CD4-positive, alpha-beta T cell treated with Interleukin-1 beta for 1 hour (primary cell): ENCODE data around the gene TRIOBP.
"Not testable (repeated sequence)": the region's sequence is repeated elsewhere in the genome, so short reads cannot be mapped to it uniquely, and the experiment has no call there.

Experiments used
- DNase-seq, 2 donors: peaks; one replicate each; pipeline ENCODE4 v3.0.0-alpha.2; 2020 to 2022

The TRIOBP gene

DNA sequence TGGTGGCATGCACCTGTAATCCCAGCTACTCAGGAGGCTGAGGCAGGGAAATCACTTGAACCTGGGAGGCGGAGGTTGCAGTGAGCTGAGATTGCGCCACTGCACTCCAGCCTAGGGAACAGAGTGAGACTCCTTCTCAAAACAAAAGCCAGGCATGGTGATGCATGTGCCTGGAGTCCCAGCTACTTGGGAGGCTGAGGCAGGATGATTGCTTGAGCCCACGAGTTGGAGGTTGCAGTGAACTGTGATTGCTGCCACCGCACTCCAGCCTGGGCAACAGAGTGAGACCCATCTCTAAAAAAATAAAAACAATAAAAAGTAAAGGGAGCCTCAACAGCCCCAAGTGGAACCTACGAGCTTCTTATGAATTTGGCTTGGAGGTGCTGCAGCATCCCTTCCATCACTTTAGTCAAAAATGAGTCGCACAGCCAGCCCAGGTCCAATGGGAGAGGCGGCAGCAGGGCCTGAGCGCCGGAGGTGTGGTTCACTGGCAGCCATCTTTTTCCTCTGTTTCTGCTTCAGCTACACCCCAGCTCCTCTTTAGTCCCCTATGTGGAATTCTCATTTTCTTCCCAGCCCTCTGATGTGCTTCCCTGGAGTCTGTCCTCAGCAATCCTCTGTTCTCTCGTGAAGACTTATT is 81.6 kb downstream of the TRIOBP start:
- no peak for DNase-seq

DNA sequence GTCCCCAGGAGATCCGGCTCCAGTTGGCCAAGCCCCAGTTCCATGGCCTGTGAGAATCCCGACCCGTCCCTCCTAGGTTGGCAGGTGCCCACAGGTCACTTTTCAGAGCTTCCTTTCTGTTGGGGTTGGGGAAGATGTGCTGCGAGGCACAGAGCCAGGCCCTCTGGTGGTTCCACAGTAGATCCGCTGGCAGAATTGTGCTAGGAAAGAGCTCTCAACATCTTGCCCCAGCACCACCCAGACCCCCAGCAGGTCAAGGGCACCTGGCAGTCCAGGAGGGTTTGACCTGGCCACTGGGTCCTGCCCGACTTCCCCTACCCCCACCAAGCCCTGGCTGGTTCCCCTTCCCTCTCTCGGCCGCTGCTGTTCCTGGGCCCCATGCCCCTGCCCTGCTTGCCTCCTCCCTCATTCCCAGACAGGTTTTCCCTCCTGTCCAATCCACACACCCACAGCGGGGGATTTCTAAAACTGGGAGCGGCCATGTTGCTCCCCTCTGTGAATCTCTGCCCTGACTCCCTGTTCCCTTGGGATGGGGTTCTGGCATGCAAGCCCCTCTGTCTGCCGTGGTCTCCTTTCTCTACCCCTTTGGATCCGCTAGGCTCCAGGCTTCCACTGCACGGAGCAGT is 84.7 kb downstream of the TRIOBP start:
- no peak for DNase-seq

DNA sequence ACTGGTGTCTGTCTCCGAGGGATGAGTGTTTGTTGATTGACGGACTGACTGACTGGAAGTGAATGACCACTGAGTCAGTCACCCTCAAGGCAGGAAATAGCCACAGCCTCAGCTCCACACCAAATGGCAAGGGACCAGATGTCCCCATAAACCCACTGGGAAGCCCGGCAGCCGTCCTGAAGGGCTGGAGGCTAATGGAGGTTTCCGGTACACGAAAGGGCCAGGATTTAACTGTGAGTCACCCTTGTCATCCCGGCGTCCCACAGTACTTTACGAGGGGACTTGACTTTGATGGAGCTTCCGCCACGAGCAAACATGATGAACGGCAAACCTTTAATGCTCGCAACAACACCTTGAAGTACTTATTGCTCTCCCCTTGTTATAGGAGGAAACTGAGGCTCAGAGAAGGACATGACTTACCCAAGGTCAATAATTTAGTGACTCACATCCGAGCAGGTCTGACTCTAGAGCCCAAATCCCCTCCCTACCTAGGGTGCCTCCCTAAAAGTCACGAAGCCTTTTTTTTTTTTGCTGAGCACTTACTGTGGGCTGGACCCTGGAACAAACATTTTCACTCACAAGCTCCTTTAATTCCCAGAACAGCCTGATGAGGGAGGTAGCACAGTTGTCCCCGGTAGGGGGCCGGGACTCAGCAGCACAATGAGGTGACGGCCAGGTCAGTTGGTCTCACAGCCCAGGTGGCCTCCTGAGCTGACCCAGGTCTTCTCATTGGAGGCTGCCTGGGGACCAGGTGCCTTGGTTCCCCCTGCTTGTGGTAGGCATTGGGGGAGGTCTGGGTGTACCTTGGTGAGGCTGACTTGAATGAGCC is 85.7 kb downstream of the TRIOBP start:
- DNase-seq = no peak

DNA sequence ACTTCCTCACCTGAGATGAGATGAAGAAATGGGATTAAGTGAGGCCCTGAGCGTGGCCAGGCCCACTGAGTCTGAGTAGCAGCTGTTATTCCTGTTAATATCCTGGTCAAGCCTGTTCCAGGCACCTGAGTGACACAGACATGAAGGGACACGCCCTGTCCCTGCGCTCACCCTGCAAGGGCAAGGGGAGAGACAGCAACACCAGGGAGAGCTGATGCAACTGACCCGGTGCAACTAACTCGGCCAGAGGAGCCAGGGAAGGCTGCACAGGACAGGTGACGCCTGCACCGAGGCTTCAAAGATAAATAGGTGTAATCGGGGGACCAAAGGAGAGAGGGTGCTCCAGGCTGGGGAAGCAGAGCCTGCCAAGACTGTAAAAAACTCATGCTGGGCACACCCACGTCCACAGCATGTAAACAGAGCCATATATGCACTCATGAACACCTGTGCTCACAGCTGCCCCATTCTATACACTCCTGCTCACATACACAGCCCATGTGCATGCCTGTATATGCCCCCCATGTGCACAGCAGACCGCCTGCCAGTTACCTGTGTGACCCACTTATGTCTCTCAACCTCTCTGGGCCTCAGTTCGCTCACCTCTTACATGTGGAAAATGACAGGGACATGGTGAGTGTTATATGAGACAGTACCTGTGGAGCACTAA is 88.1 kb downstream of the TRIOBP start:
- DNase-seq = no peak

DNA sequence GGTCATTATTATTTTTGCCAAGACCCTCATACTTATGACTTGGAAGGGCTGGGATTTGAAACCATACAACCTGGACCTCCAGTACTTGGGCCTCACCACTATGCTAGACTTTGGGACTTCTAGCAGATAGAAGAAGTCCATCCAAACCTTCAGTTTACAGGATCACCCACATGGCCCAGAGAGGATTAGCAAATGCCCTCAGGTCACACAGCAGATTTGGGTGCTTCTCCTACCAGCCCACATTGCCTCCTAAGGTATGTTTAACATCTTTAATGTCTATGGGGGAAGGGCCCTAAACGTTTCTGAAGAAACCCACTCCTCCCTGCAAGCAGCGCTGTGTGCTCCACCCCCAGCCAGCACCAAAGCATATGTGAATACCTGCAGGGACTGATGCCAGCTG is 93.4 kb downstream of the TRIOBP start:
- no peak for DNase-seq

DNA sequence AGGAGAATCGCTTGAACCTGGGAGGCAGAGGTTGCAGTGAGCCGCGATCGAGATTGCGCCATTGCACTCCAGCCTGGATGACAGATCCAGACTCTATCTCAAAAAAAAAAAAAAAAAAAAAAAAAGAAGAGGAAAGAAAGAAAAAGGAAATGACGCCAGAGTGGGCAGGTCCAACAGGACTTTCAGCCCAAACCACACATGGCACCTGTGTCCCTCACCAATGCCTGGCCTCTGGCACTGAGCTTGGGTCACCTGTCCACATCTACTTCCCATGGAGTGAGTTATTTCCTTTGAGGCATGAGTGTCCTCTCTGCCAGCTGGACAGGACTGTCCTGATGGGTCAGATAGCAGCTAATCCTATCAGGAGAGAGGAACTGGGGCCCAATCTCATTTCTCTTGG is 95.6 kb downstream of the TRIOBP start:
- DNase-seq = no peak

DNA sequence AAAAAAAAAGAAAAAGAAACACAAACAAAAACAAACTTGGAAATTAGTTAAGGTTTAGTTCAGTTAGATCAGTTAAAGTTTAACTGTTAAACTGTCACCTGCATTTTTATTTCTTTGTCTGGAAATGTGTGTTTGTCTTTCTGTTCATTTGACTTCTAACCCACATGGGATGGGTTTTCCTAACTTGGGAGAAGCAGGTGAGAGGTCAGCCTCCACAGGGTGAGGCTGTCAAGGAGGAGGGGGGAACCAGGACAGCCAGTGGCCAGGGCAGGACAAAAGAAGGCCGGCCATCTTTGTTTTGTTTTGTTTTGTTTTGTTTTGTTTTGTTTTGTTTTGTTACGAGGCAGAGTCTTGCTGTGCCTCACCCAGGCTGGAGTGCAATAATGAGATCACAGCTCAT is 97.5 kb downstream of the TRIOBP start:
- no peak for DNase-seq

DNA sequence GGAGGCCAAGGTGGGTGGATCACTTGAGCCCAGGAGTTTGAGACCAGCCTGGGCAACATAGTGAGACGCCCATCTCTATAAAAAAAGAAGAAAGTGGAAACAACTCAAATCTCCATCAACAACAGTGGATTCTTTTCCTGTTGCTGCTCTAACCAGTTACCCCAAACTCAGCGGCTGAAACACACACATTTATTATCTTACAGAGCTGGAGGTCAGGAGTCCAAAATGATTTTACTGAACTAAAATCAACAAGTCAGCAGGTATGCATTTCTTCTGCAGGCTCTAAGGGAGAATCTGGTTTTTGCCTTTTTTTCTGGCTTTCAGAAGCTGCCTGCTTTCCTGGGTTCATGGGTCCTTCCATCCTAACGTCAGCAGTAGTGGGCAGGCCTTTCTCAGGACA is 99.2 kb downstream of the TRIOBP start:
- DNase-seq = no peak

DNA sequence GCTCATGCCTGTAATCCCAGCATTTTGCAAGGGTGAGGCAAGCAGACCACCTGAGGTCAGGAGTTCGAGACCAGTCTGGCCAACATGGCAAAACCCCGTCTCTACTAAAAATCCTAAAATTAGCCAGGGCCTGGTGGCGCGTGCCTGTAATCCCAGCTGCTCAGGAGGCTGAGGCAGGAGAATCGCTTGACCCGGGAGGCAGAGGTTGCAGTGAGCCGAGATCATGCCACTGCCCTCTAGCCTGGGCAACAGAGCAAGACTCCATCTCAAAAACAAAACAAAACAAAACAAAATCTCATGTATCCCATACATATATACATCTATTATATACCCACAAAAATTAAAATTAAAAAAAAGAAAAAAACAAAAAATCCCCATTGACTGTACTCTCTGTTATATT is 100.4 kb downstream of the TRIOBP start:
- not testable (repeated sequence) for DNase-seq

DNA sequence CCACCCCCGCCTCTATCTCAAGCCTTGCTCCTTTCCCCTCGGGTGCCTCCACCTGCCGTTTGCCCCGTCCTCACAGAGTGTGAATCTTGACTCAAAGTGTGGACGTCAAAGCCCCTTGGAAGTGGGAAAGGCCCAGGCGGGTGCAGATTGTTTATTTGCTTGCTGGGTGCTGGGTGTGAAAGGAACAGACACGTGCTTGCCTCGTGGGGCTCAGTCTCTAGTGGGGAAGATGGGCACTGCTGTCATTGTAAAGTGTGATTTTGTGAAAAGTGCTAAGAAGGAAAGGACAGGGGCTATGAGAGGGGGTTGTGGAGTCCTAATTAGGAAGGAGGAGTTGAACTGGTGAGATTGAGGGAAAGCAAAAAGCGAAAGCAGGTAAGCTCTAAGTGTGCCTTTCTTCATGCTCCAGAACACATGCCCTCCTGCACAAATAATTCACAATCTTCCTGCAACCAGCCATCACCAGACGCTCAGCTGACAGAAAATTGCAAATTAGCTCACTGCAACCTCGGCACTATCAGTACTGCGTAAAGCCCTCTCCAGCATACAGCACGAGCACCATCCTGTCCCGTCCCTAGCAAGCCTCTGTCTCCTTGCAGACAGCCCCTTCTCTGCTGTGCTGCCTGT is 101.1 kb downstream of the TRIOBP start:
- no peak for DNase-seq

DNA sequence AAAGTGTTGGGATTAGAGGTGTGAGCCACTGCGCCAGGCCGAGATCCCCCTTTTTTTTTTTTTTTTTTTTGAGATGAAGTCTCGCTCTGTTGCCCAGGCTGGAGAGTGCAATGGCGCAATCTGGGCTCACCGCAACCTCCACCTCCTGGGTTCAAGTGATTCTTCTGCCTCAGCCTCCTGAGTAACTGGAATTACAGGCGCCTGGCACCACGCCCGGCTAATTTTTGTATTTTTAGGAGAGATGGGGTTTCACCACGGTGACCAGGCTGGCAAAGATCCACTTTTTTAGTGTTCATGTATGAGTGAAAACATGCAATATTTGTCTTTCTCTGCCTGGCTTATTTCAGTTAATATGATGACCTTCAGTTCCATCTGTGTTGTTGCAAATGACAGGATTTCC is 103.1 kb downstream of the TRIOBP start:
- not testable (repeated sequence) for DNase-seq

DNA sequence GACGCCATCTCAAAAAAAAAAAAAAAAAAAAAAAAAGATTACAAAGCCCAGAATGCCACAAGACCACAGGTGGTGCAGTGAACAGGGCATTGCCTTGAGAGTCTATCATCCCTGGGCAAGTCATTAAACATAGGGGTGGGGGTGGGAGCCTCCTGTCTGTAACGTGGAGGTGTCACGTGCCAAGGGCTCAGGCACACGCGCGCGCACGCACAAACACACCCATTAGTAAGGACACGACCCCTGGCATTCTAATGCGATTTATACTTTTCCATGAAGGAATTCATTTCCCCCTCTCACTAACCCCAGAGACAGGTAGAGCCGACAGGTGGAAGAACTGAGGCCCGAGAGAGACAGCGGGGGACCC is 105.1 kb downstream of the TRIOBP start:
- DNase-seq = no peak

DNA sequence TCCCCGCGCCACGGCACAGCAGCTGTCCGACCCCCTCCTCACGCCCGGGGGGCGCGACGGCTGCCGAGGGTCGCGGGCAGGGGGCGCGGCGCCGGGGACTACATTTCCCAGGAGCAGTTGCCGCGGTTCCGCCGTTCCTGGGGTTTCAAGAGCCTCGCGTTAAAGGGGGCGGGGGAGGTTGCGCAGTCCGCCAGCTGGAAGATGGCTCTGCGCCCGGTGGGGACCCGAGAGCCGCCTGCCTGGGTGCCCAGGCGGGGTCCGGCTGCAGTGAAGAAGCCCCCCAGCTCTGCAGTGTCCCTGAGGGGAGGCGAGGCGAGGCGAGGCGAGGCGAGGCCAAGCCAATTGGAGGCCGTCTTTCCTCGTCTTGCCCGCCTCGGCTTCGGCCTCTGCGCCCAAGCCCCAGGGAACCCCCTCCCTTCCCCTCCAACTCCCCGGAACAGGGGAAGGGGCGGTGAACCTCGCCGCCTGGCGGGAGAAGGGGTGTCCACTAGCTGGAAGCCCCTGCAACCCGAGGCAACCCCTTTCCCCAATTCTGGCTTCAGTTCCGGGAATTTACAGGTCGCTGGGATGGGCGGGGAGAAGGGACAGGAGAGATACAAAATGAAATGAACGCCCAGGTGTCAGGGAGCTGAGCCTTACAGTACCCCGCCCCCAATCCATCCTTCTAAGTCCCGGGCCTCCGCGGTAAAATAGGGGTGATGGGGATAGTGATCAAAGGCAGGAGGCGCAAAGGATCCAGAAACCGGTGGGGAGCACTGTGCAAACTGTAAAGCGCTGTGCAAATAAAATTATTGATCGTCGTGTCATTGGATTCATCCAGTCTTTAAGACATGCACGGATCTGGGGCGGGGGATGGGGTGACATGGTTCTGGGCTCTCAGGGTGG is 105.7 kb downstream of the TRIOBP start:
- peak in 1 of 2 donors; percentile 9 for DNase-seq

DNA sequence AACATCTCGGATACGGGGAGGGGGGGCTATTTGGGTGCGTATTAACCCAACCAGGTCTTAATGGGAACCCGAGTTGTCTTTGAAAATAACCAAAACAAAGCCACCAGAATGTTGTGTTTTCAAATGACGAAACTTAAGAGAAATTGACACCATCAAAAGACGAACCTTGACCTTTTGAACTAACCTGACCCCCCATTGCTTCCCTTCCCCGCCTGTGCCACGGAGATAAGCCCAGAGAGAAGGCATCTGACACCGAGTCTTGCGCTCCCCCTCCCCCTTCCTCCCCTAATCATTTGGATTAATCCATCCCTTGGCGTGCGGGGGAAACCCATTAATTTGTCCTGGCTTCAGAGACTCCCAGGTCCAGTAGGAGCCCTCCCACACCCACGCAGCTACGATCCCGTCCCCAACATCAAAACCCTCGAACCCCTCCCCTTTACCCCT is 106.4 kb downstream of the TRIOBP start:
- no peak for DNase-seq

DNA sequence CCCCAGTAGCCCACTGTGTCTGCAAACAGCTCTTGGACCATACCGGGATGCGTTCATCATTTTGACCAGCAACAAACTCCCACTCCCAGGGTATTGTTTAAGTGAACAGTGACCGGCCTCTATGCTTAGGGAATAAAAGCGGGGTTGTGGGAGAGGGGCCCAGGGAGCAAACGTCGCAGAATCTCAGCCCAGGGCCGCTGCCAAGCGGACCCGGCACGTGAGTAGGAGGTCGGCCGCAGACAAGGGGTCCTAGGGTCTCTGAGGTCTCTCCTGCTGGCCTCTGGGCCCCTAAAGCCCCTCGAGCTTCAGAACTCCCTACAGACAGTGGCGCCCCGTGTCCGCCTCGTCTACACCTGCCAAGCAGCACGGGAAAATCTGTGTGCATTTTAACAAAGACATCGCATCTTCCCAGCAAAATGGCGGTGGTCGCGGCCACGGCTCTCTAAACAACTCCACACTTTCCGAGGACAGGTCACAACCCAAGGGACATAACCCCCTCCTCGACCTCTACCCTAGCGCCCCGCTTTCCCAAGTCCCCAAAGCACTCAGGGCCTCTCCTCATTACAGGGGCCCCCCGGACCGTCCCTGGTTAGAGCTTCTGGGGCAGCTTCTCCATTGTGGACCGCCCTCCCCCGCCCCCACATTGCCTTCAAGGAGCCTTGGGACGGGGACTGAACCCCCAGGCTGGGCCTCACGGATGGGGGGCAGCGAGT is 106.9 kb downstream of the TRIOBP start:
- DNase-seq = no peak

DNA sequence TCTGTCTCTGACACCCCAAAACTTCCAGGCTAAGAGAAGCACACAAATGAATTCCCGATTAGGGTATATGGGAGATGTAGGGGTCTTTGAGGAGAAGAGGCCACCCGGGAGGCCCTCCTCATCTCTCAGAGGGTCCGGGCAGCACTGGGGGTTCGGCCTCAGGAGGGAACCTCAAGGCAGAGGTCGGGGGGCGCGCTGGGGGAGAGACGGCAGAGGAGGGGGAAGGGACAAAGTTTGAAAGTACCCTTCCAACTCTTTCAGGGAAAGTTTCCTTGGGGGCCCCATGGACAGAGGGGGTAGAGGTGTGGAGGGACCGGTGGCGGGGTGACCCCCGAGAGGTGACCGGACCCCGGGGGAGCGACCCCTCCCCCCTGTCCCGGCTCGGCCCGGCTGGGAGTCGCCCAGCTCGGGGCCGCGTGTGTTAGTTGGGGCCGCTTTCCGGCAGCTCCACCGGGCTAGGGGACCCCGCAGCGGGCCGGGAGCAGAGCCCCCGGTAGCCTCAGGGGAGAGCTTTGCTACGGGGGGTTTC is 107.6 kb downstream of the TRIOBP start:
- no peak for DNase-seq

DNA sequence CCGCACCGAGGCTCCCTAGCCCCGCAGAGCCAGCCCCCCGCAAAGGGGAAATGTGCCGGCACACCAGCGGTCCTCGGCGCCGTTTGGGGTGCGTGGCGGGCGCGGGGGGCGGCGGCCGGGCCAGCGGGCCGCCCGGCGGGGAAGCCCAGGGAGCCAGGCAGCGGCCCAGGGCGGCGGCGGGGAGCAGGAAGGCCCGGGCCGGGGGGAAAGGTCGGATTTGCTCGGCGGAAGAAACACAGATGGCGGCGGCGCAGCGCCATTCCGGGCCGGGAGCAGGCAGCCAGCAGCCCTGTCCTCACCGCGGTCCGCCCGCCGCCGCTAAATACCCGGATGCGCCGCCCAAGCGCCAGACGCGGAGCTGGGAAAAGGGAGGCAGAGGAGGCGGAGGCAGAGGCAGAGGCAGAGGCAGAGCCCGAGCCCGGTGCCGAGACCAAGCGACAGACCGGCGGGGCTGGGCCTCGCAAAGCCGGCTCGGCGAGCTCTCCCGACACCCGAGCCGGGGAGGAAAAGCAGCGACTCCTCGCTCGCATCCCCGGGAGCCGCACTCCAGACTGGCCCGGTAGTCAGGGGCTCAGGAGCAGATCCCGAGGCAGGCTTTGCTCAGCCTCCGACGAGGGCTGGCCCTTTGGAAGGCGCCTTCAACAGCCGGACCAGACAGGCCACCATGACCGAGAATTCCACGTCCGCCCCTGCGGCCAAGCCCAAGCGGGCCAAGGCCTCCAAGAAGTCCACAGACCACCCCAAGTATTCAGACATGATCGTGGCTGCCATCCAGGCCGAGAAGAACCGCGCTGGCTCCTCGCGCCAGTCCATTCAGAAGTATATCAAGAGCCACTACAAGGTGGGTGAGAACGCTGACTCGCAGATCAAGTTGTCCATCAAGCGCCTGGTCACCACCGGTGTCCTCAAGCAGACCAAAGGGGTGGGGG is 108.3 kb downstream of the TRIOBP start:
- DNase-seq = peak; percentile 74 to 75

DNA sequence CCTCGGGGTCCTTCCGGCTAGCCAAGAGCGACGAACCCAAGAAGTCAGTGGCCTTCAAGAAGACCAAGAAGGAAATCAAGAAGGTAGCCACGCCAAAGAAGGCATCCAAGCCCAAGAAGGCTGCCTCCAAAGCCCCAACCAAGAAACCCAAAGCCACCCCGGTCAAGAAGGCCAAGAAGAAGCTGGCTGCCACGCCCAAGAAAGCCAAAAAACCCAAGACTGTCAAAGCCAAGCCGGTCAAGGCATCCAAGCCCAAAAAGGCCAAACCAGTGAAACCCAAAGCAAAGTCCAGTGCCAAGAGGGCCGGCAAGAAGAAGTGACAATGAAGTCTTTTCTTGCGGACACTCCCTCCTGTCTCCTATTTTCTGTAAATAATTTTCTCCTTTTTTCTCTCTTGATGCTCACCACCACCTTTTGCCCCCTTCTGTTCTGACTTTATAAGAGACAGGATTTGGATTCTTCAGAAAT is 109.0 kb downstream of the TRIOBP start:
- DNase-seq = no peak

DNA sequence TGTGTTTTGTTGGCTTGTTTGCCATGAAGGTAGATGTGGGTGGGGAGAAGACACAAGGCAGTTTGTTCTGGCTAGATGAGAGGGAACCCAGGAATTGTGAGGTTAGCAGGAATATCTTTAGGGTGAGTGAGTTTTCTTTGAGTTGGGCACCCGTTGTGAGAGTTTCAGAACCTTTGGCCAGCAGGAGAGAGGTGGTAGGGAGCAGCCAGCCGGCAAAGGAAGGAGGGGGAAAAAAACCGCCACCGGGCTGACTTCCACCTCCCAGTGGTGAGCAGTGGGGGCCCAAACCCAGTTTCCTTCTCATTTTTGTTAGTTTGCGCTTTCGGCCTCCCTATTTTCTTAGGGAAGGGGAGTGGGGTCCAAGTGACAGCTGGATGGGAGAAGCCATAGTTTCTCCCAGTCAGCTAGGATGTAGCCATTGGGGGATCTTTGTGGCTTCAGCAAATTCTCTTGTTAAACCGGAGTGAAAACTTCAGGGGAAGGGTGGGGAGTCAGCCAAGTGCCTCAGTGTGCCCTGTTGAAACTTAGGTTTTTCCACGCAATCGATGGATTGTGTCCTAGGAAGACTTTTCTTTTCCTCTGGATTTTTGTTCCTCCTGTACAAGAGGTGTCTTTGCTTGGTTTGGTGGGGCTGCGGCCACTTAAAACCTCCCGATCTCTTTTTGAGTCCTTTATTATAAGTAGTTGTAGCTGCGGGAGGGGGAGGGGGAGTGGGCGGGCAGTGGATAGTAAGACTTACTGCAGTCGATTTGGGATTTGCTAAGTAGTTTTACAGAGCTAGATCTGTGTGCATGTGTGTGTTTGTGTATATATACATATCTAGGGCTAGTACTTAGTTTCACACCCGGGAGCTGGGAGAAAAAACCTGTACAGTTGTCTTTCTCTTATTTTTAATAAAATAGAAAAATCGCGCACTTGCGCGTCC is 109.8 kb downstream of the TRIOBP start:
- no peak for DNase-seq
